ENCODE measurements around the gene ATP8A2. TPM values are rescaled to one million over a fixed set of nuclear protein-coding genes. Genes with fewer than 3 reads are reported as not detected.
A peak's percentile ranks its signal among the peaks of the same experiment; 100 is the strongest.

Gene ATP8A2
- total and polyA plus RNA-seq, 11 donors, result 0.01 to 0.29 (median 0.05) TPM; not detected in 2

DNA sequence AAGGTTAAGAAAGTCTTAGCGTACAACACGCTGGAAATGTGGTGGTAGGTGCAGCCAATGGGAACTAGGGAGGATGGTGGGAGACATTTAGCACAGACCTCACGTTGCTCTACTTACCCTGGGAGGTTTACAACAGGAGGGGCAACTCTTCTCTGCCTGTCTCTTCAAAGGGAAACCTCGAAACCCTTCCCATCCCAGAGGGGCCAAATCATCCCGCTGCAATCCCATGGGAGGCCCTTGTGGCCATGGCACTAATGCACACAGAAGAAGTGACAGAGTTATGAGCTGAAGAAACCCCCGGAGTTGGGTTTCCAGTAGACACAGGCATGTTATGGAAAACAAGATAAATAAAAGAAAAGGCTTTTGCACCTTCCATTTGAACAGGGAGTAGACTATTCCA lies 644.4 kb downstream of the ATP8A2 start:
- Histone ChIP-seq H3K9me3 (peaks cover 0 to 9% (median 0%) of the 10 kb centered on the region in 12 donors), H3K27ac (peak overlapping the region in 3 of 12 donors; percentile 33 to 55 (median 34)), H3K36me3 (no peaks in the 10 kb centered on the region), H3K4me3 (no peak overlapping the region), H3K4me1 (peaks cover 0 to 38% (median 11%) of the 10 kb centered on the region in 12 donors), H3K27me3 (peaks cover 0 to 25% (median 7%) of the 10 kb centered on the region in 9 donors)
- no peak for DNase-seq
- intact Hi-C loops (cut with DNase I), result no loop called here
- TF ChIP-seq CTCF (IDR thresholded peaks at IDR 0.05), result no peak
- TF ChIP-seq POLR2A (IDR thresholded peaks at IDR 0.05), result no peak
- no peak for ATAC-seq
- WGBS, 4 donors, result 71 to 84% (median 81%) methylated on average over 6 of the region's 6 CpGs

DNA sequence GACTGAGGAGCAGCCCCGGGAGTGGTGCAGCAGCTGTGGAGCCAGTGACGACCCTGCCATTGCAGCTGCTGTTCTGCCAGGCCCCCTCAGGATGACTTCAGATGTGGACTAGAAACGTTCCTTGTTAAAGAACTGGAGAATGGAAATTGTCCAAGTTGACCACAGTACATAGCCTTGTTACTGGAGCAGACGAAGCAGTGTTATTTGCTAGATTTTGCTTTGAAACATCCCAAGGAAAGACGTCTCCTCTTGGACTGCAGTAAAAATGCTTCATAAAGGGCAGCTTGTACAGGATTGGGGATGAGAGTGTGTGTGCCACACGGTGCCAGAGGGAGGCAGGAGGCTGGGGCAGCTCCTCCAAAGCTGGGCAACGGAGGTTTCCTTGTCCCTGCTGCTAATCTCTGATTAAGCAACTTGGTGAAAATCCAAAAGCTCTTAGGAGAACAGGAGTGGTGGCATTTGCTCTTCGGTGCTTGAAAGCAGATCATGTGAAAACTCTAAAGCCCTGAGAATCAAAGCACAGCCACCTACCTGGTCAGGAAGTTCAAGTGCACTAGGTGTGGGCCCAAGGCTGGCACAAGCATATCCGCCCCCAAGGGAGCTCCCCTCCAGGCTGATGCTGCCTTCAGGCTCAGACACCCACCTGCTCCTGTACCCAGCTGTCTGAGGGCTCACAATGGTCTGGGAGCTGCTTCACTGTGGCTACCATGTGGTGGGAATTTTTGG lies 645.6 kb downstream of the ATP8A2 start:
- intact Hi-C loops (cut with DNase I), result no loop called here
- Histone ChIP-seq H3K36me3 (no peaks in the 10 kb centered on the region), H3K27ac (peak overlapping the region in 3 of 12 donors; percentile 5 to 12 (median 6)), H3K9me3 (peaks cover 0 to 9% (median 0%) of the 10 kb centered on the region in 12 donors), H3K27me3 (peaks cover 0 to 19% (median 5%) of the 10 kb centered on the region in 9 donors), H3K4me3 (no peak overlapping the region), H3K4me1 (peaks cover 0 to 42% (median 16%) of the 10 kb centered on the region in 12 donors)
- peak in 1 of 5 donors; percentile 39 for DNase-seq
- peak in 3 of 4 donors; percentile 22 to 80 (median 63) for ATAC-seq
- WGBS, 4 donors, result 58 to 68% (median 63%) methylated on average over 9 of the region's 9 CpGs
- TF ChIP-seq CTCF (IDR thresholded peaks at IDR 0.05), result no peak
- TF ChIP-seq POLR2A (IDR thresholded peaks at IDR 0.05), result no peak

GRCh38 chr13:26017932-26018665 lies 646.3 kb downstream of the ATP8A2 start:
- TF ChIP-seq CTCF (IDR thresholded peaks at IDR 0.05), result no peak
- TF ChIP-seq POLR2A (IDR thresholded peaks at IDR 0.05), result no peak
- intact Hi-C loops (cut with DNase I), result no loop called here
- H3K27me3 ChIP-seq, result peaks cover 0 to 17% (median 5%) of the 10 kb centered on the region in 9 donors
- H3K36me3 ChIP-seq, result no peaks in the 10 kb centered on the region
- ATAC-seq (no peak), DNase-seq (no peak)
- H3K27ac ChIP-seq, result peak overlapping the region in 2 of 12 donors; percentile 5 to 22
- peaks cover 0 to 44% (median 19%) of the 10 kb centered on the region in 12 donors for H3K4me1 ChIP-seq
- H3K9me3 ChIP-seq, result peaks cover 0 to 9% (median 0%) of the 10 kb centered on the region in 12 donors
- 60 to 72% (median 66%) methylated on average over 6 of the region's 6 CpGs for WGBS, 4 donors
- no peak overlapping the region for H3K4me3 ChIP-seq

DNA sequence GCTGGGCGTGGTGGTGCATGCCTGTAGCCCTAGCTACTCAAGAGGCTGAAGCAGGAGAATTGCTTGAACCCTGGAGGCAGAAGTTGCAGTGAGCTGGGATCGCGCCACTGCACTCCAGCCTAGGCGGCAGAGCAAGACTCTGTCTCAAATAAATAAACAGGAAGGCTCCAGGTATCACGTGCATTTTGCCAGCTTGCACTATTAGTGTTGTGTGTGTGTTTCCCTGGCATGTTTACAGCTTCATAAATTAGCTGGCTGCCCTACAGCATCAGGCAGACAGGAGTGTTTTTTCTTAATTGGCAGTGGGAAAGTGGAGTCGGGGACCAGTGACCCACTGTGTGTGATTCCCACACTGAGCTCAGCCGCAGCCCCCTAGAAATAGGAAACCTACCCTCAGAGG lies 647.5 kb downstream of the ATP8A2 start:
- DNase-seq (no peak), ATAC-seq (no peak)
- no peak for TF ChIP-seq CTCF (IDR thresholded peaks at IDR 0.05)
- TF ChIP-seq POLR2A (IDR thresholded peaks at IDR 0.05), result no peak
- no peaks in the 10 kb centered on the region for H3K36me3 ChIP-seq
- intact Hi-C loops (cut with DNase I), result no loop called here
- 89 to 93% (median 91%) methylated on average over 7 of the region's 7 CpGs for WGBS, 4 donors
- peaks cover 0 to 49% (median 20%) of the 10 kb centered on the region in 12 donors for H3K4me1 ChIP-seq
- H3K9me3 ChIP-seq, result peaks cover 0 to 3% (median 0%) of the 10 kb centered on the region in 12 donors
- H3K27ac ChIP-seq, result no peak overlapping the region
- H3K4me3 ChIP-seq, result no peak overlapping the region
- peaks cover 0 to 12% (median 4%) of the 10 kb centered on the region in 9 donors for H3K27me3 ChIP-seq

Data from heart left ventricle (tissue), 16 donors.